NCI-H446 (cell line): ENCODE data around the gene TMEM39B.
"Not testable (repeated sequence)": the region's sequence is repeated elsewhere in the genome, so short reads cannot be mapped to it uniquely, and the experiment has no call there.

Source experiments
- DNase-seq, 2 experiments: peaks; one replicate each; lab custom pipeline; 2025; lab: John Stamatoyannopoulos, UW

TMEM39B gene

GRCh38 chr1:32072622-32073298, at the start of gene TMEM39B:
TSS of gene TMEM39B (plus strand) at chr1:32072939. CDS start at chr1:32073048, 109 bp downstream.
- DNase-seq, result peak; percentile 89 to 97

- DNase-seq, result no peak
Measured at GRCh38 chr1:32023351-32023750, 49.4 kb upstream of the TMEM39B start.

- no peak for DNase-seq
Measured at GRCh38 chr1:32025515-32025914, 47.2 kb upstream of the TMEM39B start.

- DNase-seq, result no peak
Measured at GRCh38 chr1:32028746-32029145, 44.0 kb upstream of the TMEM39B start.

- DNase-seq, result no peak
Measured at GRCh38 chr1:32031578-32032274, 41.0 kb upstream of the TMEM39B start.

GRCh38 chr1:32032275-32032615, 40.5 kb upstream of the TMEM39B start:
- DNase-seq, result no peak

GRCh38 chr1:32035119-32035518, 37.6 kb upstream of the TMEM39B start:
- DNase-seq, result no peak

- DNase-seq, result no peak
Measured at GRCh38 chr1:32040711-32041110, 32.0 kb upstream of the TMEM39B start.

- no peak for DNase-seq
Measured at GRCh38 chr1:32042330-32042729, 30.4 kb upstream of the TMEM39B start.

GRCh38 chr1:32044234-32044633, 28.5 kb upstream of the TMEM39B start:
- DNase-seq, result no peak

GRCh38 chr1:32045772-32046171, 27.0 kb upstream of the TMEM39B start:
- DNase-seq, result no peak

GRCh38 chr1:32047701-32048100, 25.0 kb upstream of the TMEM39B start:
- no peak for DNase-seq

GRCh38 chr1:32048440-32048839, 24.3 kb upstream of the TMEM39B start:
- no peak for DNase-seq

GRCh38 chr1:32051706-32052105, 21.0 kb upstream of the TMEM39B start:
- no peak for DNase-seq

GRCh38 chr1:32052887-32053286, 19.9 kb upstream of the TMEM39B start:
- DNase-seq, result no peak

GRCh38 chr1:32055416-32055815, 17.3 kb upstream of the TMEM39B start:
- DNase-seq, result no peak

- DNase-seq, result no peak
Measured at GRCh38 chr1:32056598-32056997, 16.1 kb upstream of the TMEM39B start.

- no peak for DNase-seq
Measured at GRCh38 chr1:32060914-32061313, 11.8 kb upstream of the TMEM39B start.

GRCh38 chr1:32062867-32063230, 9.9 kb upstream of the TMEM39B start:
- no peak for DNase-seq

GRCh38 chr1:32063261-32063681, 9.5 kb upstream of the TMEM39B start:
- DNase-seq, result peak; percentile 43 to 75

- DNase-seq, result not testable (repeated sequence)
Measured at GRCh38 chr1:32065613-32066488, 6.9 kb upstream of the TMEM39B start.

GRCh38 chr1:32066489-32066873, 6.3 kb upstream of the TMEM39B start:
- peak in 1 of 2 experiments; percentile 75 for DNase-seq
